GM19328 (cell line): Measurements from ENCODE around the gene FAM185A.
"Not testable (repeated sequence)": the region's sequence is repeated elsewhere in the genome, so short reads cannot be mapped to it uniquely, and the experiment has no call there.

Source experiments
- ATAC-seq: cut with Tn5 transposase; IDR thresholded peaks from one replicate; pipeline ENCODE4 v1.9.1; 2021; ENCODE audit warnings: mild to moderate bottlenecking, moderate library complexity; ENCODE audit not compliant: unreplicated experiment

FAM185A gene

DNA sequence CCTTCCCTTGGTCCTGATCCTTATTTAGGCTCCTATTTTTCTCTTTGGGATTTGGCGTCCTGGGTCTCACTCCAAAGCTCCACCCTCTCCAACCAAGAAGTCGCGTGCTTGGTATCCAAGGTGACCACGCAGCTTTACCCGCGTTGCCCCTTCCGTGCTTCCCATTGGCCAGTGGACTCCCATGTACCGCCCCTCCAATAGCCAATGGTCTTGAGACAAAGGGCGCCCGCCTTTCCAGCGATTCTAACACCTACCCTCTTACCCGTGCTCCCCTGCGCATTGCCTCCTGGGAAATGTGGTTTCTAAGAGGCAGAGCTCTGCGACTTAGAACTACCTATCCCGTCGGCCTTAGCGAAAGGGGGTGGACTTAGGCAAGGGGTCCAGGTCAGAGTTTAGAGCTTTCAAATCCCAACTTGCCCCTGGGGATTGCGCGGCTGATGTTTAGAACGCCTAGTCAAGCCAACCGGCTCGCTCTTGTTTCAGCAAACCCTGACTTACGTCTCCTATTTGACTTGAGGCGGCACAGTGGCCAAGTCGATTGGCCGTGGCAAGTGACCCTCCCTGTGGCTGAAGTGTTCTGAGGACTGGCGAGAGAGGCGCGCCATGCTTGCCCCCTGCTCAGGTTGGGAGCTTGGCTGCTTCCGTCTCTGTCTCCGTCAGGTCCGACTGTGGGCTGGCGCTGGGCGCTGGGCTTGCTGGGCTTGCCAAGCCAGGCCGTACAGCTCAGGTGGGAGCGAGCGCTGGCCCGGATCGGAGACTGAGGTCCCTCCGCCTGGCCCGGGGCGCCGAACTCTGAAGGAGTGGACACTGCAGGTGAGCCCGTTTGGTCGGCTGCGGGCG lies at the start of gene FAM185A:
TSS of gene FAM185A (plus strand) at position 395 of the 840 bp plus-strand sequence. CDS start at position 604, 209 bp downstream.
- peak; percentile 99 for ATAC-seq

- ATAC-seq: peak; percentile 63
These were observed 35.6 kb upstream of the FAM185A start for GRCh38 chr7:102713011-102713690.

GRCh38 chr7:102713691-102714080 lies 35.1 kb upstream of the FAM185A start:
- peak; percentile 73 for ATAC-seq

DNA sequence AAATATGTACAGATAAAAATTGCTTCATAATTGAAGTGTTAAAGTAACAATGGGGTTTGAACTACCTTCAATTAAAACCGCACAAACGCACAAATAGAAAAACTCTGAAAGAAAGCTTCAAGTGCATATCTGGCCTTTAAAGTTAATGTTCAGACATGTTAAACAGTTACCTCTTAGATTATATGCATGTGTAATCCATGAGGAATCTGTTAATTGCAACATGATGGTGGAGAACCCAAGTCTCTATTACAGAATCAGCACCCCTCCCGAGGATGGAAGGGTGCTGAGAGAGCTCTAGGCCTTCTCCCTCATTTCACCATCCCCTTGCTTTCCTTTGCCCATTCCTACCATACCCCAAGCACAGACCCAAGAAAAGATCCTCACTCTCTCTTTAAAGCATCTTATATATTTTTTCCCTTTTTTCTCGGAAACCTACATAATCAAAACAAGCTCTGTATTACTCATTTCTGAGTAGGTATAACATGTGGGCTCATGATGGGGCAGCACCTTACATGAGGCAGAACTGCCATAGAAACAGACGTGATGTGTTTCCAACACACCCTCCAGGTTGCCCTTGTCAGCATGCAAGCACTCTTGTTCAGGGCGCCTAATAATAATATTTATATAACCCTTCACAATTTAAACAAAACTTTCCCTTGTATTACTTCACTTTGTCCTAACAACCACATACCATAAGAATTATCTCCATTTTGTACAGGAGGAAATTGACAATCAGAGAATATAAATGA lies 33.9 kb upstream of the FAM185A start:
- ATAC-seq: not testable (repeated sequence)

- peak; percentile 53 for ATAC-seq
These were observed 33.1 kb upstream of the FAM185A start for GRCh38 chr7:102715718-102716117.

DNA sequence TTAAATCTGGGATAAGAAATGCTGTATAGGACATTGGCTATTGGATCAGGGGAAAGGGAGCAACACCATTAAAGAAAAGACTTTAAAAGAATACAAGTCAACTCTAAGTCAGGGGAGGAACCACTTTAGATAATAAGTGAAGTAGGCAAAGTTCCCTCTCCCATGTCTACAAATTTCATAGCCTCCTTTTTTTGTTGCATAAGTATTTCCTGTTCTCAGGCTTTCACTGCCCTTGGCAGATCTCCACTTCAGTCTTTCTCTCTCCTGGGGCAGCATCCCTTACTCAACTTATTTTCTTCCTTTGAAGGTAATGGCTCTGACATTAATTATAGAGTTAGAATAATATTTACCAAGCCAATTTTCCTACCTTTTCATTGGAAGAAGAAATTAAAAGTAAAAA lies 30.3 kb upstream of the FAM185A start:
- ATAC-seq: not testable (repeated sequence)

DNA sequence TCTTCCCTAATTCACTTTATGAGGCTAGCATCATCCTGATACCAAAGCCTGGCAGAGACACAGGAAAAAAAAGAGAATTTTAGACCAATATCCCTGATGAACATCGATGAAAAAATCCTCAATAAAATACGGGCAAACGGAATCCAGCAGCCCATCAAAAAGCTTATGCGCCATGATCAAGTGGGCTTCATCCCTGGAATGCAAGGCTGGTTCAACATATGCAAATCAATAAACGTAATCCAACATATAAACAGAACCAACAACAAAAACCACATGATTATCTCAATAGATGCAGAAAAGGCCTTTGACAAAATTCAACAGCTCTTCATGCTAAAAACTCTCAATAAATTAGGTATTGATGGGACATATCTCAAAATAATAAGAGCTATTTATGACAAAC lies 22.6 kb upstream of the FAM185A start:
- not testable (repeated sequence) for ATAC-seq

DNA sequence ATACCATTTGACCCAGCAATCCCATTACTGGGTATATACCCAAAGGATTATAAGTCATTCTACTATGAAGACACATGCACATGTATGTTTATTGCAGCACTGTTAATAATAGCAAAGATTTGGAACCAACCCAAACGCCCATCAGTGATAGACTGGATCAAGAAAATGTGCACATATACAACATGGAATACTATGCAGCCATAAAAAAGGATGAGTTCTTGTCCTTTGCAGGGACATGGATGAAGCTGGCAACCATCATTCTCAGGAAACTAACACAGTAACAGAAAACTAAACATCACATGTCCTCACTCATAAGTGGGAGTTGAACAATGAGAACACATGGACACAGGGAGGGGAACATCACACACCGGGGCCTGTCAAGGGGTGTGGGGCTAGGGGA lies 19.1 kb upstream of the FAM185A start:
- not testable (repeated sequence) for ATAC-seq

GRCh38 chr7:102730431-102730830 lies 18.4 kb upstream of the FAM185A start:
- not testable (repeated sequence) for ATAC-seq

DNA sequence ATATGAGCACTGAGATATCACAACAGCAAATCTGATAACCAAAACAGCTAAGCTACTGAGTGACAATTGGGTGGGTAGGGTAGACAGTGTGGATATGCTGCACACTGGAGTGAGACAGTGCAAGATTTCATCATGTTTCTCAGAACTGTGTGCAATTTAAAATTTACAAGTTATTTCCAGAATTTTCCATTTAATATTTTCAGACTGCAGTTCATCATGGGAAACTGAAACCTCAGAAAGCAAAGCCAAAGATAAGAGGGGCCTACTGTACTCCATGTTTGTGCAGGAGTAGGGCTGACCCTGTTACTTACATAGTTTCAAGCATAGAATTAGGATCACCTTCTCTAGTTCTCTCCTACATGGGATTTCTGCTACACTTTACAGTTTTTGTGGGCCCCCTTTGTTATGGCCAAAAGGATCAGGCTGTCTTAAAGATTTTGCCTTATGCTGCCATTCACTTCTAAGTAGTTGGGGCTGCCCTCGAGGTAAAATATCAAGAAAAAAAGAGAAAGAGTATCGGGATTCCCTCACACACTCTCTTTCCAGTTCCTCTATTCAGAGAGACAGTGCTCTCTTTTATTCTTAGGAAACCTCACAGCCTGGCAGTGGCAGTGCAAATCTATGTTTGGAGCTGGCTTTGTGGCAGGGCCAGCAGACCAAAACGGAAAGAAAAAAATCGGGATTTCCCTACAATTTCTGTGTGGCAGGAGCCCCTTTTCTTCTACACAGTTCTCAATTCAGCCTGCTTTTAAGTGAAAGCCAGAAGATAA lies 6.6 kb upstream of the FAM185A start:
- ATAC-seq: not testable (repeated sequence)

DNA sequence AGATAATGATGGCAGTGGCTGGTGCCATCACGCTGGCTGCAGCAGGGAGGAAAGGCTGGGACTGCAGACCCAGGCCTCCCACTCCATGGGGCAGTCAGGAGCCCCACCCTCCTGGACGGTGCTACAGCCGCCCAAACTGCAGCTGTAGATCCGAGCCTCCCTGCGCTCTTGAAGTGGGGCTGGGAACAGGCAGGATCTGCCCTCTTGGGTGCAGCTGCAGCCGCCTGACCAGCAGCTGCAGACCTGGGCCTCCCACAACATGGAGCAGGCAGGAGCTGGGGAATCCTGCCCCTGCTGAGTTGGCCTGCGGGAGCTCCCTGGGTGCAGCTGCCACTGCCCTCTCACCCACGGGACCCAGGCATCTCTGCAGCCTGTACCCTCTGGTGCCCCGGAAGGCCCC lies 4.9 kb upstream of the FAM185A start:
- ATAC-seq: not testable (repeated sequence)

DNA sequence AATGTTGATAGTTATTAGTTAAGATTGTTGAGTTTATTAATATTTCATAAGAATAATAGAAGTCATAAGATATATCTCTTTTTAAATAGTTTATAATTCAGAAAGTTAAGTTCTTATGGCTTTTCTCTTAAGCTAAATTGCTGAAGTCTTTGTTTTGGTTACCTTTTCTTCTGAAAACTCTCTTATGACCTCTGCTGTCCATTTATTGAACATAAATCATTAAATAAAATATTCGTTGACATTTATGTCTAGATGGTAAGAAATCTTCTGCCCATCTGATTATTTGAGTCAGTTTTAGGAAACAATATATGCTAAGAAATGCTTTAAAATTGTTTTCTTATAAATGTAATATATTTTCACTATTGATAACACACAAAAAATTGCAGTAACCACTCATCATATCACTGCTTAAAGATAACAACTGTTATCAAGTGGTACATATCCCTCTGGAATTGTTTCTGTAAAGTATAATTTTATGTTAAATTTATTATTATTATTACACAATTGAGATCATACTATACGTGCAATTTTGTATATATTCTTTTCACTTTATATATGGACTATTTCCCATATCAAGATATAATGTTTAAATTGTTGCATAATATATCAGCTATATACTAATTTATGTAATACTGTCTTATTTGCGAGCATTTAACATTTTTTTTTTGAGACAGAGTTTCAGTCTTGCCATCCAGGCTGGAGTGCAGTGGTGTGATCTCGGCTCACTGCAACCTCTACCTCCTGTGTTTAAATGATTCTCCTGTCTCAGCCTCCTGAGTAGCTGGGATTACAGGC lies 3.1 kb upstream of the FAM185A start:
- not testable (repeated sequence) for ATAC-seq

GRCh38 chr7:102749445-102749786 lies 617 bp downstream of the FAM185A start:
- not testable (repeated sequence) for ATAC-seq

DNA sequence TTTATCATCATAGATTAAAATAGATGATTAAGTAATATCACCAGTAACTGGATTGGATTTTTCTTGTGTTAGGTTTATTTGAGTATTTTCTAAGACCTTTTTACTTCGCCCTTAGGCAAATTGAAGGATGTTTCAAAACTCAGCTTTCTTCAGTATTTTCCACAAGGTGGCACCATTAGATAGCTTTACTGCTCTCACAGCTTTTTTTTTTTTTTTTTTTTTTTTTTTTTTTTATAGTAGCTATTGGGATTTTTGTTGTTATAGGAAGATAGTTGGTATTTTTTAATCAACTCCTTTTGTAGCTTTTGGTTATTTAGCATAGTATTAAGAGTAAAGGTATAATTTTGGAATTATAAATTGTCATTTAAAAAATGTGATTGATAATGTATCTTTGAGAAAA lies 9.4 kb downstream of the FAM185A start:
- ATAC-seq: not testable (repeated sequence)

DNA sequence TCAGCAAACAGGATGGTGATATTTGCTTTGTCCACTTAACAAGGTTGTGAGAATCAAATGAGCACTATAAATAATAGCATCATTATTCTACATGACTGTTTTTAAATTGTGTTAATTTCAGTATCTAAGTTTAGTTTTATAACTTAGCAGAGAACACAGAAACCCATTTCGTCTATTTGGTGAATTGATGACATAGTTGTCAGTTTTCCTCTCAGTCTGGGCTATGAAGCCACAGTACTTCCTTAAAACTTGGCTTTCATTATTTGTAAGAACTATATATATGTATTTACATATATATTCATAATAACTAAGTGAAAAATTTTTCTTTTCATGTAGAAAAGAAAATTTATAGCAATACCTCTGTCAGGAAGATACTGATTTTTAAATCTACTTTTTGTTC lies 11.1 kb downstream of the FAM185A start:
- ATAC-seq: not testable (repeated sequence)

DNA sequence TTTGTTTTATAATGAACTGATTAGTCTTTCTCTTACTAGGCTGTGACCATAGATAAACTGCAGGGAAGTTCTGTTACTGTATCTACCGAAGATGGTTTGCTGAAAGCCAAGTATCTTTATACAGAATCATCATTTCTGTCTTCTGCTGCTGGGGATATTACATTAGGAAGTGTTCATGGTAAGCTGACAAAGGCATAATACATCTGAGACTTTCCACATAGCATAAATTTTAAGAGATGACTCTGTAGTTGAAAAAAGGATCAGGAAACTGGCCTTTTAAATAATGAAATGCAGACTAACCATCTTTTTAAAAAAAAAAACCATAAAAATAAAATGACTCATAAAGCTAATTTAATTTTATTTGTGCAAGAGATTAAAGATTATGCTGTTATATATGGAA lies 12.4 kb downstream of the FAM185A start:
- not testable (repeated sequence) for ATAC-seq

DNA sequence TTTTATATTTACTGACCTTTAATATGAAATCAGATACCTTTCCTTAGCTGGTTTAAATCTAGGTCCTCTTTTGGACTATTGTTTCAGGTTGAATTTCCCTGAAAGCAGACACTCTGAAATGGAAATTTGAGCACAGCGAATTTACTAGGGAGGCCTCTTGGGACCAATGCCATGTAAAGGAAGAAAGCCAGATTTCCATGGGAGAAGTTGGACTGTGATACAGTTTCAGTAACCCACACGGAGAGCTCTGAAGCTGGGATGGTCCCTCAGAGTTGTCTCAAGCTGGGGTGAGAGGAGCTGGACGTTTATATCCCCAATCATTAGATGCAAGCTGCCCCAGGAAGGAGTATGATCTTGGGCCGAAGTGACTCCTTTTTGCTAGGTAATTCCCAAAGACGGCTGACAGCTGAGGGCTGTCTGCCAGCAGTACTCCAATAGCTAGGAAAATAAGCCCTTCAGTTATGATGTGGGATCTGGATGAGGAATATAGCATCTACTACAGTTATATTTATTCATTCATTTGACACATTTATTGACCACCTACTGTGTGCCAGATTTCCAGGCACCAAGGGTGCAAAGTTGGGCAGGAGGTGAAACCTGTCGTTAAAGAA lies 14.6 kb downstream of the FAM185A start:
- ATAC-seq: not testable (repeated sequence)

DNA sequence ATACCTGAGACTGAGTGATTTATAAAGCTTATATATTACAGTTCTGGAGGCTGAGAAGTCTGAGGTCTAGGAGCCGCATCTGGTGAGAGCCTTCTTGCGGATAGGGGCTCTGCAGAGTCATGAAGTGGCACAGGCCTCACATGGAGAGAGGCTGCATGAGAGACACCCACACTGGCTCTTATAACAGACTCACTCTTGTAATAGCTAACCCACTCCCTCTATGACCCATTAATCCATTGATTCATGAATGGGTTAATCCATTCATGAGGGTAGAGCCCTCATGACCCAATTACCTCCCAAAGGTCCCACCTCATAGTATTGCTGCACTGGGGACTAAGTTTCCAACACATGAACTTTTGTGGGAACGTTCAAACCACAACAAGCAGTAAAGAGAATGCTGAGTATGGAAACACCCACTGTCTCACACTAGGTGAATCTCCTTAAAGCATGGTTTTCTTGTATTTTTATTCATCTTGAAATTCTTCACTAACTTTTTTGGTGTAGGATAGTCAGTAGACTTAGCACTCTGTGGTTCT lies 20.9 kb downstream of the FAM185A start:
- ATAC-seq: not testable (repeated sequence)

DNA sequence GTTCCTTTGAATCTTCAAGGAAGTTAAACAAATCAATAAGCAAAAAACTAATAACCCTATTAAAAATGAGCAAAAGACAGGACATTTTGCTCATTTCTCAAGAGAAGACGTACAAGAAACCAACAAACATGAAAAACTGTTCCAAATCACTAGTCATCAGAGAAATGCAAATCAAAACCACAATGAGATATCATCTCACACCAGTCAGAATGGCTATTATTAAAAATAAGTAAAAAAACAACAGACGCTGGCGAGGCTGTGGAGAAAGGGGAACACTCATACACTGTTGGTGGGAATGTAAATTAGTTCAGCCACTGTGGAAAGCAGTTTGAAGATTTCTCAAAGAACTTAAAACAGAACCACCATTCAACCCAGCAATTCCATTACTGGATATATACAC lies 21.7 kb downstream of the FAM185A start:
- ATAC-seq: peak; percentile 73
